Cardiac muscle cell (in vitro differentiated cells and primary cell): ENCODE data around the gene CD82. TPM values are rescaled to one million over a fixed set of nuclear protein-coding genes. Genes with fewer than 3 reads are reported as not detected.
"Not testable (repeated sequence)": the region's sequence is repeated elsewhere in the genome, so short reads cannot be mapped to it uniquely, and the experiment has no call there.

Experiments
- DNase-seq, 2 donors: peaks; one replicate each; pipeline versions ENCODE4 v3.0.0 to v3.0.0-alpha.2; 2010 to 2017; ENCODE audit warnings: low read depth in 1 of 2, low spot score in 1 of 2
- H3K27ac ChIP-seq: fragments of 200-600 bp; sonication (generic); 2 replicates; pipeline ENCODE4 v1.5.1; 2016
- H3K27me3 ChIP-seq: fragments of 200-600 bp; sonication (generic); 2 replicates; pipeline ENCODE4 v1.6.0; 2016; ENCODE audit warnings: control low read depth
- H3K36me3 ChIP-seq: fragments of 200-600 bp; sonication (generic); 2 replicates; pipeline ENCODE4 v1.5.1; 2016; ENCODE audit warnings: control low read depth
- H3K4me1 ChIP-seq: fragments of 200-600 bp; sonication (generic); 2 replicates; pipeline ENCODE4 v1.8.1; 2017; ENCODE audit warnings: low read depth, mild to moderate bottlenecking, mixed run types
- H3K4me3 ChIP-seq: fragments of 200-600 bp; sonication (generic); 2 replicates; pipeline ENCODE4 v1.5.1; 2016; ENCODE audit warnings: mild to moderate bottlenecking
- H3K9me3 ChIP-seq: fragments of 200-600 bp; sonication (generic); 2 replicates; pipeline ENCODE4 v1.5.1; 2017; ENCODE audit warnings: low read depth, mild to moderate bottlenecking, control low read depth
- CTCF ChIP-seq: IDR thresholded peaks from 2 replicates; pipeline ENCODE4 v1.5.1; 2012; ENCODE audit warnings: low read depth, mild to moderate bottlenecking, low read length
- polyA plus RNA-seq: library from polyadenylated mRNA; unstranded; fragments of >200 nt; fragmentation: Nextera tagmentation; extraction: Ambion mirVana; gene quantifications from 2 replicates; pipeline ENCODE4 v1.2.1, GENCODE V29; 2016
- total RNA-seq: library from RNA; depleted of rRNA; stranded (reverse); fragments of >200 nt; gene quantifications from 2 replicates; pipeline ENCODE4 v1.2.3, GENCODE V29; 2016

Gene CD82
- total and polyA plus RNA-seq, 2 experiments from 2014 or later: 14.8 to 33.9 TPM

- Histone ChIP-seq H3K27ac (no peak overlapping the region), H3K4me3 (no peak overlapping the region), H3K27me3 (no peaks in the 10 kb centered on the region), H3K4me1 (peaks cover 4% of the 10 kb centered on the region), H3K36me3 (no peaks in the 10 kb centered on the region), H3K9me3 (no peaks in the 10 kb centered on the region)
- no peak for TF ChIP-seq CTCF
- DNase-seq: no peak
Measured at GRCh38 chr11:44539971-44540370, 25.5 kb upstream of the CD82 start.

GRCh38 chr11:44540667-44541066, 24.8 kb upstream of the CD82 start:
- Histone ChIP-seq H3K27ac (no peak overlapping the region), H3K4me1 (peaks cover 4% of the 10 kb centered on the region), H3K27me3 (no peaks in the 10 kb centered on the region), H3K9me3 (no peaks in the 10 kb centered on the region), H3K36me3 (no peaks in the 10 kb centered on the region), H3K4me3 (no peak overlapping the region)
- no peak for TF ChIP-seq CTCF
- no peak for DNase-seq

GRCh38 chr11:44542372-44542771, 23.1 kb upstream of the CD82 start:
- Histone ChIP-seq H3K4me3 (no peak overlapping the region), H3K27ac (no peak overlapping the region), H3K9me3 (no peaks in the 10 kb centered on the region), H3K27me3 (no peaks in the 10 kb centered on the region), H3K36me3 (no peaks in the 10 kb centered on the region), H3K4me1 (peaks cover 4% of the 10 kb centered on the region)
- no peak for TF ChIP-seq CTCF
- DNase-seq: no peak

- H3K27ac ChIP-seq, H3K27me3 ChIP-seq, DNase-seq, H3K4me1 ChIP-seq, H3K4me3 ChIP-seq, H3K36me3 ChIP-seq, H3K9me3 ChIP-seq: not testable (repeated sequence)
Measured at GRCh38 chr11:44546984-44547383, 18.5 kb upstream of the CD82 start.

GRCh38 chr11:44547534-44547933, 17.9 kb upstream of the CD82 start:
- H3K36me3 ChIP-seq, H3K27ac ChIP-seq, DNase-seq, H3K27me3 ChIP-seq, H3K4me3 ChIP-seq, H3K9me3 ChIP-seq, H3K4me1 ChIP-seq: not testable (repeated sequence)

- DNase-seq: no peak
- Histone ChIP-seq H3K36me3 (no peaks in the 10 kb centered on the region), H3K9me3 (no peaks in the 10 kb centered on the region), H3K27me3 (no peaks in the 10 kb centered on the region), H3K4me1 (peaks cover 4% of the 10 kb centered on the region), H3K4me3 (no peak overlapping the region), H3K27ac (no peak overlapping the region)
- no peak for TF ChIP-seq CTCF
Measured at GRCh38 chr11:44548032-44548695, 17.3 kb upstream of the CD82 start.

- H3K27ac ChIP-seq, H3K9me3 ChIP-seq, H3K36me3 ChIP-seq, H3K4me3 ChIP-seq, DNase-seq, H3K27me3 ChIP-seq, H3K4me1 ChIP-seq: not testable (repeated sequence)
Measured at GRCh38 chr11:44548961-44549749, 16.3 kb upstream of the CD82 start.
